SJSA1 (cell line): ENCODE results near the gene SIRT7. TPM values are rescaled to one million over a fixed set of nuclear protein-coding genes. Genes with fewer than 3 reads are reported as not detected.
A peak's percentile ranks its signal among the peaks of the same experiment; 100 is the strongest.
"Not testable (repeated sequence)": the region's sequence is repeated elsewhere in the genome, so short reads cannot be mapped to it uniquely, and the experiment has no call there.

ENCODE experiments used
- DNase-seq, 2 experiments: peaks; one replicate each; pipeline ENCODE4 v3.0.0-alpha.2; 2015 to 2020; ENCODE audit warnings: low spot score in 2 of 2, low read depth in 1 of 2
- H3K27ac ChIP-seq: fragments of 250-450 bp; sonication (Bioruptor Pico); 2 replicates; pipeline ENCODE4 v1.5.1; 2020; ENCODE audit warnings: mild to moderate bottlenecking, moderate library complexity
- H3K27me3 ChIP-seq: fragments of 250-450 bp; sonication (Bioruptor Pico); replicated peaks from 2 replicates; pipeline ENCODE4 v1.5.1; 2020; ENCODE audit warnings: mild to moderate bottlenecking, moderate library complexity
- H3K36me3 ChIP-seq: fragments of 250-450 bp; sonication (Bioruptor Pico); 2 replicates; pipeline ENCODE4 v1.5.1; 2020; ENCODE audit warnings: mild to moderate bottlenecking
- H3K4me1 ChIP-seq: fragments of 250-450 bp; sonication (Bioruptor Pico); replicated peaks from 2 replicates; pipeline ENCODE4 v1.6.1; 2021; ENCODE audit warnings: mild to moderate bottlenecking
- H3K4me3 ChIP-seq: fragments of 250-450 bp; sonication (Bioruptor Pico); 2 replicates; pipeline ENCODE4 v1.5.1; 2020; ENCODE audit warnings: mild to moderate bottlenecking
- H3K9me3 ChIP-seq: fragments of 250-450 bp; sonication (Bioruptor Pico); replicated peaks from 2 replicates; pipeline ENCODE4 v1.5.1; 2020; ENCODE audit warnings: mild to moderate bottlenecking
- total RNA-seq: library from RNA; depleted of rRNA; stranded (reverse); fragments of >200 nt; shearing (Covaris generic); gene quantifications from 2 replicates; pipeline ENCODE4 v1.2.3, GENCODE V29; 2014

Gene SIRT7
- total RNA-seq, 1 experiment from 2014 or later: 34.7 TPM

GRCh38 chr17:81924557-81925532 is 6.9 kb upstream of the SIRT7 start:
- Histone ChIP-seq H3K27me3 (no peaks in the 10 kb centered on the region), H3K36me3 (peaks cover 32% of the 10 kb centered on the region), H3K27ac (no peak overlapping the region), H3K4me3 (no peak overlapping the region), H3K4me1 (peaks cover 33% of the 10 kb centered on the region), H3K9me3 (no peaks in the 10 kb centered on the region)
- no peak for DNase-seq

DNA sequence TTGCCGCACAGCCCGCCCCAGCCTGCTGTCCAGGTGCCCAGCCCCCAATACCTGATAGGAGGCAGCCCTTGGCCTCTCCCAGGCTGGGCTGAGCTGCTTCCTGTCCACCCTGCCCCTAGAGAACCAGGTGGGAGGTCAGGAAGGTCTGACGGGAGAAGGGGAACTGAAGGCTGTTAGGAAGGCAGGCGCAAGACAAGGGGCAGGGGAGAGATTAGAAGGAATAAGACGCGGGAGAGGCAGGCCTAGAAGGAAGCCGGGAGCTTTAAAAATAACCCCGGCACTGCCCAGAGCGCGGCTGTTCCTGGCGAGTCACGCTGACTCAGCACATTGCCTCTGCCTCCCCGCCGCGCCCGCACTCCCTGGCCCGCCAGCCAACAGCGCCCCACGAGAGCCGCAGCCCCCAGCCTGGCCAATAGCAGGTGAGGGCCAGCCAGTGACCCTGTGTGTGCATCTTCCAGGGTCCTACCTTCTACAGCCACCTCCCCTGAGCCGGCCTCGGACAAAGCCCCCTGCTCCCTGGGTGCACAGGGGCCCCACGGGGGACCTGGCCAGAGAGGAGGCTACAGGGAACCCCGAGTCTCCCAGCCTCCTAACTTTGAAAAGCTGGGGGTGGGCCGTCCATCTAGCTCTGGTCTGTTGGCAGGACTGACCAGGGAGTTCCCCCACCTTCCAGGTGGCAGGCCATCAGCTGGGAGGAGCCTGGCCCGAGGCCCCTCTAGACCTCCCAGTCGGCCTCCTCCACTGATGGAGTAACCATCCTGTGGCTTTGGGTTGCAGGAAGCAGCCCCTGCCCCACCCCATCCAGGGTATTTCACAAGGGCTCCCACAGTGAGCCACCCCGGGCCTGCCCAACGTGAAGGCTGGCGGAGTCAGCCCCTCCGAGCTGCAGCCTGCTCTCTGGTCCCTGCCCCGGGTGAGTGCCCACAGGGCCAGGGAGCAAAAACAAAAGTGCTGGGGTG is 5.6 kb upstream of the SIRT7 start:
- peak overlapping the region; percentile 42 for H3K27ac ChIP-seq
- no peaks in the 10 kb centered on the region for H3K9me3 ChIP-seq
- no peak for DNase-seq

GRCh38 chr17:81922566-81923301 is 4.8 kb upstream of the SIRT7 start:
- peaks cover 43% of the 10 kb centered on the region for H3K36me3 ChIP-seq
- no peak overlapping the region for H3K4me3 ChIP-seq
- H3K27me3 ChIP-seq: no peaks in the 10 kb centered on the region
- H3K4me1 ChIP-seq: peaks cover 24% of the 10 kb centered on the region
- no peaks in the 10 kb centered on the region for H3K9me3 ChIP-seq
- no peak overlapping the region for H3K27ac ChIP-seq
- no peak for DNase-seq

More for the DNA sequence above, 5.6 kb upstream of the SIRT7 start:
- Histone ChIP-seq H3K36me3 (peaks cover 40% of the 10 kb centered on the region), H3K4me3 (no peak overlapping the region), H3K4me1 (peaks cover 32% of the 10 kb centered on the region), H3K27me3 (no peaks in the 10 kb centered on the region)

- H3K27me3 ChIP-seq: no peaks in the 10 kb centered on the region
- H3K36me3 ChIP-seq: peaks cover 44% of the 10 kb centered on the region
- H3K4me3 ChIP-seq: no peak overlapping the region
- no peak overlapping the region for H3K27ac ChIP-seq
- peaks cover 25% of the 10 kb centered on the region for H3K4me1 ChIP-seq
- DNase-seq: no peak
- H3K9me3 ChIP-seq: no peaks in the 10 kb centered on the region
Observed at GRCh38 chr17:81921996-81922565, 4.1 kb upstream of the SIRT7 start.

DNA sequence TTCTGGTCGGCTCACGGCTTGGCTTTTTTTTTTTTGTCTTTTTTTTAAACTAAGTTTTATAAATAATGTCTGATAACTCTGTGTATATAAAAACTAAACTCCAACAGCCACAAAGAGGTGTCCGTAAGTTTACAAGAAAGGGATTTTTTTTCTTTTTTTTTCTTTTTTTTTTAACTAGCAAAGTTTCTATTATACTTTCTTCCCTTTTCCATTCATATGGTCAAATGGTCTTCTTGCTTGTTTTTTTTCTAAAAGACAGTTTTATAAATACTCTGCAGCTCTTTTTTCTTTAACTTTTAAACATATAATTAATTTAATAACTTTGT is 3.5 kb upstream of the SIRT7 start:
- no peak for DNase-seq
- no peak overlapping the region for H3K4me3 ChIP-seq
- no peak overlapping the region for H3K27ac ChIP-seq
- no peaks in the 10 kb centered on the region for H3K27me3 ChIP-seq
- H3K9me3 ChIP-seq: no peaks in the 10 kb centered on the region
- peaks cover 42% of the 10 kb centered on the region for H3K36me3 ChIP-seq
- peaks cover 29% of the 10 kb centered on the region for H3K4me1 ChIP-seq

DNA sequence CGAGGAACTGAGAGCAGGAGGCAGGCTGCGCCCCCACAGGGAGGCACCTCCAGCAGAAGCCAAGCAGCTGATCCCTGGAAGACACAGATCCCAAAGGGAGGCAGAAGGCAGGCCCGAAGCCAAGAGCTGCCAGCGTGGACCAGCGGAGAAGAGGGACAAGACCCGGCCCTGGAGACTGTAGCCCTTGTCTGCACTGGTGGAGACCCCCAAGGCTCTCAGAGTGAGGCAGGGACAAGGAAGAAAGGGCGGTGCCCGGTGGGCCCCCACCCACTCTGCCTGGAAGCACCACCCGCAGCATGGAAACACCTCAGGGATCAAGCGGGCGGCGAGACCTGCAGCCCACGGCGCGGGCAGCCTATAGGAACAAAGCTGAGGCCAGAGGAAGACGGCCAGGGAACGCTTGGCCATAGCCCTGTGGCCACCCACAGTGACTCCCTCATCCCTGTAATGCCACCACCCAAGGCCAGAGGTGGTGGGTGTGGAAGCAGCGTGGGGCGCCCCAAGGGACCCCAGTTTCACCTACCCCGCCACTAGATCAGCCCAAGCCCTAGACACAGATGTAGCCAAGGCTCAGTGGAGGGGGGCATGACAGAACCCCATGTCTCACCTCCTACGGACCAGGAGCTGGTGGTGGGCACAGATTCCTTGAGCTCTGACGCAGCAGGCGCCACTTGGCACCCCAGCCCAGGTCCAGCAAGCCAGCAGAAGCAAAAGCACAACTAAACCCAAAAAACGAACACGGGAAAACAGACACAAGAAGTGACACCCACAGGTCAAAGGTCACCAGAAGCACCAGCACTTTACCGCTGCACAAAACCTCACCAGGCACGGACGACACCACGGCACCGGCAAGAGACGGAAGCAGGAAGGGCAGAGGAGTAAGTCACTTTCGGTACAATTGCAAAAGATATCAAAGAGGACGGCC is 2.9 kb upstream of the SIRT7 start:
- peaks cover 47% of the 10 kb centered on the region for H3K36me3 ChIP-seq
- H3K4me1 ChIP-seq: peaks cover 24% of the 10 kb centered on the region

DNA sequence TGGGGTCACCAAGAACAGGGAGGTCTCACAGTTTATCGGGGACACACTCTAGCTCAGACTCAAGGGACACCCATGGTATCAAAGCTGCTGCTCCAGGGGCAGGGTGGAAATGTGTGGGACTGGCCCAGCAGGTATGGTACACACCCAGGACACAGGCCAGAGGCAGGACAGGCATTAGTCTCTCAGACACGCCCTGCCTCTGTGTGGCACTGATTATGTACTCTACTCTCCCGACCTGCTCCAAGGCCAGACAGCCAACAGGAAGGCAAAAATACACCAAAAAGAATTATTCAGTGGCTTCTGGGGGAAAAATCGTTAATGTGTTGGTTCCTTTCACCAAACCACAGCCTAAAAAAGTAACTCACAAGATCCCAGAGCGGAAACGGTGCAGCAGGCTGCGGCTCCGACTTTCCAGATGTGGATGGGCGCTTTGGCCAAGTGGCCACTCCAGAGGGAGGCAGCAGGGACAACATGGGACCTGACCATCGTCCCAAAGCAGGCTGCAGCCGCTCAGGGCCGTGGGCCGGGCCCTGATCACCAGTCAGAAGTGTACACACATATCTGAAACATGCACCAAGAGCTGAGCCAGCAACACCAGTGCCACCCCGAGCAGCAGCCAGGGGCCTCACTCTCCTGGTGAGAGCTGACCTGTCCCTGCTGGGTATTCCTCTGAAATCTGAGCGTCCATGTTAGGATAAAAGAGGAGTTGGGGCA is 1.0 kb upstream of the SIRT7 start:
- Histone ChIP-seq H3K27ac (no peak overlapping the region), H3K4me3 (no peak overlapping the region), H3K4me1 (peaks cover 17% of the 10 kb centered on the region), H3K36me3 (peaks cover 65% of the 10 kb centered on the region), H3K9me3 (no peaks in the 10 kb centered on the region), H3K27me3 (no peaks in the 10 kb centered on the region)
- DNase-seq: no peak

More for the DNA sequence above, 2.9 kb upstream of the SIRT7 start:
- no peak for DNase-seq
- Histone ChIP-seq H3K27me3 (no peaks in the 10 kb centered on the region), H3K4me3 (no peak overlapping the region), H3K9me3 (no peaks in the 10 kb centered on the region), H3K27ac (no peak overlapping the region)

DNA sequence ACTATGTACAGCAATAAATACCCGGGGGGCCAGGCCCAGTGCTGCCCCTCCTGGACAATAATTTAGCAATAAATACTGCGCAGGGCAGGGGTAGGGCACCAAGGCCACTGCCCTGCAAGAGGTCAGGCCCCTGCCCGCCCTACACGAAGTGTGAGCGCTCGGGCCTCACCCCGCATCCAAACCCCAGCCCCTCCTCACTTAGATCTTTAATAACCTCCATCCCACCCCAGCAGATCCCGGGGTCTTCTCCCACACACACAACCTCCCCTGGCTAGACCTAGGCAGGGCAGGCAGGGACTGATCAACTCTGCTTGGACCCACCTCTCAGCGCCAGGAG is 325 bp upstream of the SIRT7 start:
- H3K4me1 ChIP-seq: peaks cover 10% of the 10 kb centered on the region
- H3K9me3 ChIP-seq, H3K27ac ChIP-seq, DNase-seq, H3K27me3 ChIP-seq: not testable (repeated sequence)
- H3K36me3 ChIP-seq: peaks cover 72% of the 10 kb centered on the region
- H3K4me3 ChIP-seq: peak overlapping the region; percentile 97

DNA sequence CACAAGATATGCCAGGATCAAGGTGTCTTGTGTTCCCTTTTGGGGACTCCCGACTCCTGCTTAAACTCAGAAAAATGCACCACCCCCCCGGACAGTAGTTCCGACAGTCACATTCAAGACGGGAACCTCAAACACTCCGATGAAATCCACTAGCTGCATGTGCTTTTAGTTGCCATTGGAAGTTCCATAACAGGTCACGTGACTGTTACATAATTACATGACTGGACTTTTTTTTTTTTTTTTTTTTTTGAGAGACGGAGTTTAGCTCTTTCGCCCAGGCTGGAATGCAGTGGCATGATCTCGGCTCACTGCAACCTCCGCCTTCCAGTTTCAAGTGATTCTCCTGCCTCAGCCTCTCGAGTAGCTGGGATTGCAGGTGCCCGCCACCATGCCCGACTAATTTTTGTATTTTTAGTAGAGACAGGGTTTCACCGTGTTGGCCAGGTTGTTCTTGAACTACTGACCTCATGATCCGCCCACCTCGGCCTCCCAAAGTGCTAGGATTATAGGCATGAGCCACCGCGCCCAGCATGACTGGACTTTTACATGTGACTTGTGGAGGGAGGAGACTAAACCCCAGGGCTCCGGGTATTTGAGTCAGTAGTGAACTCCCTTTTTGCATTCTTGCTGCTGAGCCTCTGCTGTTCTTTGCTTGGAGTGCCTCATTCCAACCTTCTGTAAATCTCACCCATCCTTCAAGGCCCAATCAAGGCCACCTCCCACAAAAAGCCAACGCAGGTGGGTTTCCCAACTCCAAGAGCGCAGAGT is 1.6 kb downstream of the SIRT7 start:
- no peaks in the 10 kb centered on the region for H3K9me3 ChIP-seq
- no peaks in the 10 kb centered on the region for H3K27me3 ChIP-seq
- peaks cover 13% of the 10 kb centered on the region for H3K4me1 ChIP-seq
- no peak overlapping the region for H3K27ac ChIP-seq
- H3K36me3 ChIP-seq: peaks cover 78% of the 10 kb centered on the region
- peak overlapping the region; percentile 97; the same call in 1 of the 2 replicates for H3K4me3 ChIP-seq
- DNase-seq: no peak

- no peaks in the 10 kb centered on the region for H3K27me3 ChIP-seq
- peaks cover 21% of the 10 kb centered on the region for H3K4me1 ChIP-seq
- H3K27ac ChIP-seq: no peak overlapping the region
- no peak for DNase-seq
- no peak overlapping the region for H3K4me3 ChIP-seq
- H3K9me3 ChIP-seq: peaks cover 2% of the 10 kb centered on the region; the same call in 1 of the 2 replicates
- H3K36me3 ChIP-seq: peaks cover 76% of the 10 kb centered on the region
Observed at GRCh38 chr17:81915331-81915730, 2.6 kb downstream of the SIRT7 start.

- H3K27ac ChIP-seq: no peak overlapping the region
- H3K9me3 ChIP-seq: peaks cover 2% of the 10 kb centered on the region; the same call in 1 of the 2 replicates
- no peaks in the 10 kb centered on the region for H3K27me3 ChIP-seq
- DNase-seq: no peak
- H3K4me1 ChIP-seq: peaks cover 26% of the 10 kb centered on the region
- peaks cover 68% of the 10 kb centered on the region for H3K36me3 ChIP-seq
- no peak overlapping the region for H3K4me3 ChIP-seq
Observed at GRCh38 chr17:81914103-81914850, 3.7 kb downstream of the SIRT7 start.
